GM19395 (cell line): ENCODE measurements around the gene UXS1.

Source experiments
- ATAC-seq: cut with Tn5 transposase; IDR thresholded peaks from one replicate; pipeline ENCODE4 v1.9.1; 2021; ENCODE audit warnings: mild to moderate bottlenecking, moderate library complexity; ENCODE audit not compliant: unreplicated experiment

Gene UXS1

GRCh38 chr2:106161938-106162820 is 31.9 kb downstream of the UXS1 start:
- ATAC-seq = no peak

GRCh38 chr2:106161341-106161740 is 32.8 kb downstream of the UXS1 start:
- no peak for ATAC-seq

GRCh38 chr2:106160786-106161261 is 33.3 kb downstream of the UXS1 start:
- ATAC-seq = peak; percentile 61

- peak; percentile 60 for ATAC-seq
These were observed 34.0 kb downstream of the UXS1 start for GRCh38 chr2:106159866-106160785.

GRCh38 chr2:106158871-106159270 is 35.2 kb downstream of the UXS1 start:
- no peak for ATAC-seq

- ATAC-seq = no peak
These were observed 36.0 kb downstream of the UXS1 start for GRCh38 chr2:106158131-106158530.

- ATAC-seq = no peak
These were observed 36.7 kb downstream of the UXS1 start for GRCh38 chr2:106157416-106157815.

- no peak for ATAC-seq
These were observed 37.5 kb downstream of the UXS1 start for GRCh38 chr2:106156305-106157296.

GRCh38 chr2:106153781-106154180 is 40.3 kb downstream of the UXS1 start:
- no peak for ATAC-seq

- ATAC-seq = no peak
These were observed 46.4 kb downstream of the UXS1 start for GRCh38 chr2:106147665-106148064.

GRCh38 chr2:106147159-106147558 is 46.9 kb downstream of the UXS1 start:
- no peak for ATAC-seq

GRCh38 chr2:106144621-106145331 is 49.3 kb downstream of the UXS1 start:
- no peak for ATAC-seq

GRCh38 chr2:106143495-106144215 is 50.4 kb downstream of the UXS1 start:
- no peak for ATAC-seq

- ATAC-seq = no peak
These were observed 51.4 kb downstream of the UXS1 start for GRCh38 chr2:106142683-106143082.

- ATAC-seq = no peak
These were observed 53.2 kb downstream of the UXS1 start for GRCh38 chr2:106140913-106141312.

- no peak for ATAC-seq
These were observed 54.0 kb downstream of the UXS1 start for GRCh38 chr2:106140113-106140512.

GRCh38 chr2:106139238-106139935 is 54.7 kb downstream of the UXS1 start:
- no peak for ATAC-seq

- no peak for ATAC-seq
These were observed 55.4 kb downstream of the UXS1 start for GRCh38 chr2:106138543-106139237.
